Stimulated activated CD8-positive, alpha-beta memory T cell treated with anti-CD3 and anti-CD28 coated beads, Interleukin-4, amount 100 ng/mL, for 4 hours (primary cell): ENCODE results near the gene MCF2.
"Not testable (repeated sequence)": the region's sequence is repeated elsewhere in the genome, so short reads cannot be mapped to it uniquely, and the experiment has no call there.

ENCODE experiments used
- DNase-seq, 2 donors: peaks; one replicate each; pipeline ENCODE4 v3.0.0-alpha.2; 2020; ENCODE audit warnings: low read depth in 2 of 2, low spot score in 1 of 2

Gene MCF2

GRCh38 chrX:139708067-139708466 lies at the start of gene MCF2:
TSS of gene MCF2 (minus strand) at chrX:139708167. CDS start at chrX:139651744, 56,423 bp downstream.
- no peak for DNase-seq

- DNase-seq, result no peak
Observed at GRCh38 chrX:139751053-139751452, 43.1 kb upstream of the MCF2 start.

- no peak for DNase-seq
Observed at GRCh38 chrX:139750390-139750789, 42.4 kb upstream of the MCF2 start.

GRCh38 chrX:139739138-139739537 lies 31.2 kb upstream of the MCF2 start:
- no peak for DNase-seq

- DNase-seq, result no peak
Observed at GRCh38 chrX:139738581-139738980, 30.6 kb upstream of the MCF2 start.

GRCh38 chrX:139736151-139736550 lies 28.2 kb upstream of the MCF2 start:
- no peak for DNase-seq

- DNase-seq, result no peak
Observed at GRCh38 chrX:139734996-139735395, 27.0 kb upstream of the MCF2 start.

- no peak for DNase-seq
Observed at GRCh38 chrX:139725720-139726119, 17.8 kb upstream of the MCF2 start.

- no peak for DNase-seq
Observed at GRCh38 chrX:139724626-139725025, 16.7 kb upstream of the MCF2 start.

- no peak for DNase-seq
Observed at GRCh38 chrX:139720979-139721378, 13.0 kb upstream of the MCF2 start.

GRCh38 chrX:139720136-139720535 lies 12.2 kb upstream of the MCF2 start:
- no peak for DNase-seq

- no peak for DNase-seq
Observed at GRCh38 chrX:139702658-139703057, 5.3 kb downstream of the MCF2 start.

- DNase-seq, result no peak
Observed at GRCh38 chrX:139692908-139693307, 15.1 kb downstream of the MCF2 start.

GRCh38 chrX:139692506-139692849 lies 15.5 kb downstream of the MCF2 start:
- no peak for DNase-seq

- DNase-seq, result no peak
Observed at GRCh38 chrX:139691843-139692505, 16.0 kb downstream of the MCF2 start.

- no peak for DNase-seq
Observed at GRCh38 chrX:139691493-139691842, 16.5 kb downstream of the MCF2 start.

GRCh38 chrX:139685175-139685574 lies 22.8 kb downstream of the MCF2 start:
- not testable (repeated sequence) for DNase-seq

- DNase-seq, result no peak
Observed at GRCh38 chrX:139680356-139680755, 27.6 kb downstream of the MCF2 start.

GRCh38 chrX:139647597-139647996 lies 60.4 kb downstream of the MCF2 start:
- DNase-seq, result no peak

- no peak for DNase-seq
Observed at GRCh38 chrX:139642241-139642927, 65.6 kb downstream of the MCF2 start.

GRCh38 chrX:139640259-139640658 lies 67.7 kb downstream of the MCF2 start:
- no peak for DNase-seq

- DNase-seq, result no peak
Observed at GRCh38 chrX:139639253-139639652, 68.7 kb downstream of the MCF2 start.

GRCh38 chrX:139600105-139600504 lies 107.9 kb downstream of the MCF2 start:
- DNase-seq, result no peak
